HCT116 (cell line): ENCODE results near the gene ZBTB42. TPM values are rescaled to one million over a fixed set of nuclear protein-coding genes. Genes with fewer than 3 reads are reported as not detected.

Source experiments
- ATAC-seq: fragments of 200-7000 bp; cut with Tn5 transposase; 2 replicates; pipeline ENCODE4 v1.9.1; 2020; ENCODE audit warnings: mild to moderate bottlenecking, moderate library complexity
- BruUV-seq: library from RNA; stranded (reverse); fragments of 400-500 nt; replicated peaks from 2 replicates; lab custom pipeline; 2021; lab: Mats Ljungman, UMichigan
- CTCF ChIA-PET: fragments of 300-600 bp; sonication (Branson Sonifier 250); formaldehyde crosslinking; loops from one replicate; lab custom pipeline; 2021; ENCODE audit warnings: antibody characterized with exemption; lab: Charles Lee
- POLR2A ChIA-PET: fragments of 300-600, 350-600 bp; sonication (Branson Sonifier 250); formaldehyde crosslinking; loops from one replicate; lab custom pipeline; 2021; ENCODE audit warnings: antibody characterized with exemption; lab: Charles Lee
- RAD21 ChIA-PET, 2 experiments: fragments of 300-600 bp; sonication (Branson Sonifier 250); formaldehyde crosslinking; loops; one replicate each; lab custom pipeline; 2023; ENCODE audit warnings: low total read pairs in 2 of 2; ENCODE audit not compliant: uncharacterized antibody in 2 of 2, unreplicated experiment in 2 of 2, low non-redundant PET in 1 of 2; lab: Charles Lee
- DNase-seq: peaks from one replicate; pipeline ENCODE4 v3.0.0-alpha.2; 2010; ENCODE audit warnings: low read depth, low spot score
- H2AFZ ChIP-seq: fragments of 200-600 bp; shearing (Covaris generic), sonication (generic); 2 replicates; pipeline ENCODE4 v1.6.1; 2017; ENCODE audit warnings: low read depth, mixed run types, mixed read lengths, antibody characterized with exemption, low read length; ENCODE audit not compliant: poor library complexity, severe bottlenecking
- H3K27ac ChIP-seq: 2 replicates; pipeline ENCODE4 v1.5.1; 2012; ENCODE audit warnings: low read depth, low read length
- H3K27me3 ChIP-seq: fragments of 200-600 bp; sonication (generic); 2 replicates; pipeline ENCODE4 v1.6.1; 2016; ENCODE audit warnings: mixed run types, low read length, mixed read lengths; ENCODE audit not compliant: insufficient read depth
- H3K36me3 ChIP-seq, 2 experiments: fragments of 200-500 bp in 1 of 2; fragments of 200-600 bp in 1 of 2; sonication (Bioruptor generic) in 1 of 2; sonication (generic) in 1 of 2; 2 replicates each; pipeline versions ENCODE4 v1.5.1 to v1.6.1; 2014 to 2016; ENCODE audit warnings: low read length in 2 of 2, inconsistent platforms in 1 of 2, mixed read lengths in 1 of 2, mixed run types in 1 of 2; ENCODE audit not compliant: insufficient read depth in 2 of 2, control insufficient read depth in 1 of 2
- H3K4me1 ChIP-seq, 2 experiments: fragments of 200-600 bp in 1 of 2; sonication (generic) in 1 of 2; 2 replicates each; pipeline versions ENCODE4 v1.5.1 to v1.6.1; 2012 to 2017; ENCODE audit warnings: low read length in 2 of 2, inconsistent platforms in 1 of 2, mild to moderate bottlenecking in 1 of 2, mixed read lengths in 1 of 2, mixed run types in 1 of 2, moderate library complexity in 1 of 2; ENCODE audit not compliant: insufficient read depth in 2 of 2, control insufficient read depth in 1 of 2
- H3K4me2 ChIP-seq: fragments of 200-600 bp; sonication (generic); 2 replicates; pipeline ENCODE4 v1.6.1; 2017; ENCODE audit warnings: mixed run types, low read length, mixed read lengths
- H3K4me3 ChIP-seq, 2 experiments: fragments of 200-600 bp in 1 of 2; sonication (generic) in 1 of 2; replicated peaks in 1 of 2; 2 replicates each; pipeline ENCODE4 v1.5.1; 2011 to 2016; ENCODE audit warnings: low read length in 2 of 2, control low read depth in 1 of 2, low read depth in 1 of 2, mild to moderate bottlenecking in 1 of 2, mixed read lengths in 1 of 2, mixed run types in 1 of 2
- H3K79me2 ChIP-seq: fragments of 200-600 bp; sonication (generic); 2 replicates; pipeline ENCODE4 v1.6.1; 2017; ENCODE audit warnings: mild to moderate bottlenecking, mixed run types, low read length, moderate library complexity, mixed read lengths; ENCODE audit not compliant: insufficient read depth
- H3K9ac ChIP-seq: fragments of 200-600 bp; sonication (generic); 2 replicates; pipeline ENCODE4 v1.6.1; 2016; ENCODE audit warnings: low read length, mixed read lengths
- H3K9me2 ChIP-seq: fragments of 200-600 bp; sonication (generic), shearing (Covaris generic); 2 replicates; pipeline ENCODE4 v1.6.1; 2017; ENCODE audit warnings: mixed run types, mild to moderate bottlenecking, moderate library complexity; ENCODE audit not compliant: insufficient read depth
- H3K9me3 ChIP-seq, 2 experiments: fragments of 200-500 bp in 1 of 2; fragments of 200-600 bp in 1 of 2; sonication (Bioruptor generic) in 1 of 2; sonication (generic) in 1 of 2; 2 replicates each; pipeline ENCODE4 v1.6.1; 2014 to 2017; ENCODE audit warnings: low read length in 2 of 2, mixed read lengths in 2 of 2, inconsistent platforms in 1 of 2, low read depth in 1 of 2, mild to moderate bottlenecking in 1 of 2, mixed run types in 1 of 2, moderate library complexity in 1 of 2; ENCODE audit not compliant: control insufficient read depth in 1 of 2, insufficient read depth in 1 of 2
- H4K20me1 ChIP-seq: fragments of 200-600 bp; sonication (generic), shearing (Covaris generic); 2 replicates; pipeline ENCODE4 v1.6.1; 2017; ENCODE audit warnings: mixed run types, mild to moderate bottlenecking, moderate library complexity; ENCODE audit not compliant: insufficient read depth
- CEBPB ChIP-seq: IDR thresholded peaks from 2 replicates; pipeline ENCODE4 v1.6.1; 2012; ENCODE audit warnings: low read depth
- CTCF ChIP-seq, 3 experiments: fragments of 200-600 bp in 1 of 3; sonication (generic) in 1 of 3; IDR thresholded peaks in 2 of 3; conservative IDR thresholded peaks in 1 of 3; 2 replicates each; pipeline ENCODE4 v1.5.1; 2012 to 2017; ENCODE audit warnings: low read depth in 2 of 3, low read length in 2 of 3, antibody characterized with exemption in 1 of 3, borderline replicate concordance in 1 of 3, control low read depth in 1 of 3, mild to moderate bottlenecking in 1 of 3, mixed read lengths in 1 of 3, mixed run types in 1 of 3, moderate library complexity in 1 of 3; ENCODE audit not compliant: insufficient read depth in 1 of 3
- ELF1 ChIP-seq: IDR thresholded peaks from 2 replicates; pipeline ENCODE4 v1.6.1; 2012; ENCODE audit warnings: low read depth, borderline replicate concordance
- EZH2phosphoT487 ChIP-seq: fragments of 200-600 bp; IDR thresholded peaks from 2 replicates; pipeline ENCODE4 v1.6.1; 2018; ENCODE audit warnings: antibody characterized with exemption, borderline replicate concordance
- POLR2A ChIP-seq: IDR thresholded peaks from 2 replicates; pipeline ENCODE4 v1.7.0; 2011; ENCODE audit warnings: borderline replicate concordance; ENCODE audit not compliant: insufficient read depth, insufficient read length; ENCODE audit errors: extremely low read depth
- POLR2AphosphoS5 ChIP-seq: IDR thresholded peaks from 2 replicates; pipeline ENCODE4 v1.6.1; 2011; ENCODE audit warnings: mild to moderate bottlenecking, low read depth, low read length, moderate library complexity
- REST ChIP-seq: IDR thresholded peaks from 2 replicates; pipeline ENCODE4 v1.6.1; 2012; ENCODE audit warnings: low read depth
- SIN3A ChIP-seq: IDR thresholded peaks from 2 replicates; pipeline ENCODE4 v1.6.1; 2012; ENCODE audit warnings: low read depth
- SRF ChIP-seq: IDR thresholded peaks from 2 replicates; pipeline ENCODE4 v1.6.1; 2012; ENCODE audit warnings: low read depth
- ZNF274 ChIP-seq: fragments of 200-500 bp; sonication (Bioruptor generic); IDR thresholded peaks from 2 replicates; pipeline ENCODE4 v1.6.1; 2014; ENCODE audit warnings: mild to moderate bottlenecking, low read depth, low read length, inconsistent platforms
- intact Hi-C: fragments of 100-400 bp; cut with micrococcal nuclease; formaldehyde crosslinking; loops from 2 replicates; pipeline ENCODE4 v1.10.0; 2022
- total RNA-seq: library from RNA; stranded (reverse); gene quantifications from one replicate; pipeline ENCODE4 v1.2.1, GENCODE V29; 2021; ENCODE audit not compliant: unreplicated experiment
- TF ChIP-seq, protein P1 (sequence below): IDR thresholded peaks from 2 replicates; pipeline ENCODE4 v1.6.1; 2012

Gene ZBTB42
- total RNA-seq, 1 experiment from 2014 or later: 4.4 TPM

DNA sequence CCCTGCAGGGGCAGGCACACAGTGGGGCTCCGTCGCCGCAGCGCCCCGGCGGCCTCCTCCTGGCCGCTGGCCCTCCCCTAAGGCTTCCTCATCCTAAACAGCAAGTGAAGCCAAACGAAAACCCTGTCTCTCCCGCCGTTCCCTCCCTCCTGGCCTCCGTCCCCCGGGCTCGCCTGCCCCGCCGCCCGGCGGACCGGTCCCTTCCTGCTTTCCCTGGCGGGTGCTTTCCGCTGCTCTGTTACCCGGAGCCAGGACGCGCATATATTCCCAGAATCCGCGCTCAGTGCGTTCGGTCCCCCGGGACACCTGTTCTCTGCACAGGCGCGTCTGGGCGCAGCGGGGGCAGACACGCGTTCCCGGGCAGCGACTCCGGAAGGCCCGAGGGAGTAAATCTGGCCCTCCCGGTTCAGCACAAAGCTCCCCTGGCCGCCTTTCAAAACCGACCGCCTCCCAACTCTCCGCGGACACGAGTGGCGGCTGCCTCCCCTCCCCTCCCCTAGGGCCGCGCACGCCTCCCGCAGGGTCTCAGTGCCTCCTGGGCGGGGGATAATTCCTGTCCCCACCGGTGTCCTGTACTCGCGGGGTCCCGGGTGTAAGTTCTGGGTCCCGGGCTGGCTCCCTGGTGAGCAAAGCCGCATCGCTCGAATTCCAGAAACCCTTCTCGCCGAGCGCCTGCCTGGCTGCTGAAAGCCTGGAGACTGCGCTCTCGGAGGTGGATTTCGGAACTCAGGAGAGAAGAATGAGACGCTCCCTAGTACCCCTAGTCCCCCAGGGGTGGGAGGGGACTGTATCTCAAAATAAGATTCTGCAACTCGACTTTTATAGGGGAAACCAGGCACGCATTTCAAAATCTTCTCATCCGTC lies 42.8 kb downstream of the ZBTB42 start:
- intact Hi-C loops: no loop called here
- BruUV-seq: no TSS peak
- Histone ChIP-seq H3K4me2 (no peak overlapping the region), H4K20me1 (no peaks in the 10 kb centered on the region), H3K27ac (no peak overlapping the region), H3K9me3 (no peaks in the 10 kb centered on the region), H2AFZ (no peak overlapping the region), H3K9me2 (no peaks in the 10 kb centered on the region), H3K4me3 (no peak overlapping the region), H3K79me2 (no peaks in the 10 kb centered on the region), H3K9ac (no peak overlapping the region), H3K36me3 (no peaks in the 10 kb centered on the region), H3K4me1 (no peaks in the 10 kb centered on the region), H3K27me3 (no peaks in the 10 kb centered on the region; the same call in 1 of the 2 replicates)
- DNase-seq (no peak), ATAC-seq (no peak)
- CTCF ChIA-PET: no interaction called here
- TF ChIP-seq SIN3A: no peak
- TF ChIP-seq, protein P1, sequence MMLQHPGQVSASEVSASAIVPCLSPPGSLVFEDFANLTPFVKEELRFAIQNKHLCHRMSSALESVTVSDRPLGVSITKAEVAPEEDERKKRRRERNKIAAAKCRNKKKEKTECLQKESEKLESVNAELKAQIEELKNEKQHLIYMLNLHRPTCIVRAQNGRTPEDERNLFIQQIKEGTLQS: no peak
- TF ChIP-seq ZNF274: no peak
- no peak for TF ChIP-seq SRF
- RAD21 ChIA-PET: no interaction called here
- POLR2A ChIA-PET: no interaction called here

DNA sequence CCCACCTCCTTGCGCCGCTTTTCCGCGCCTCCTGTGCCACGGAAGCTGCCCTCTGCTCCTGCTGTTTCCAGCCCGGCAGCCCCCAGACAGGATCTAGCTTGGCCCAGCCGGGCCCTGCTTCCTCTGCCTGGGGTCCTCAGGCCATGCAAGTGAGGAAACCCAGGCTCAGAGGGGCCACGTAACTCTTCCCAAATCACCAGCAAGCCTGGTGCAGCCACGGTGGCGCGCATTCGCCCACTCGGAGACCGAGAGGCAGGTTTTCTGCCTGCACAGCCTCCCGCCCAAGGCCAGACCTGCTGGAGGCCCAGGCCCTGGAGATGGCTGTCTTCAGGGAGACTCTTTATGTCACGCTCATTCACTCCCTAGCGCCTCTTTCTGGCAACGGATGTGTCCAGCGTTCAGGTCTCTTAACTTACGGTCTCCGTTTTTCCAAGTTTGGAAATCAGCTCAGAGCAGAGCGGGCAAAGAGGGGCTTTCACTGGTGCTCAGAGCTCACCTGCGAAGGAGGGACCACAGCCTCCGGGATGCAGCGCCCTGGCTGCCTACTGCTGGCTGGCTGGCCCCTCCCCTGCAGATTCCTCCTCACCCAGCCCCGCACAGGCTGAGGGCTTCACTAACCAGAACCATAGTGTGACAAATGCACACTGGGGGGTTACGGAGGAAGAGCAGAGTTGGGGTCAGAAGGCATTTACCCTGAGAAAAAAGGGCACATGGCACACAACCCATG lies 43.6 kb downstream of the ZBTB42 start:
- Histone ChIP-seq H3K4me1 (no peaks in the 10 kb centered on the region), H3K79me2 (no peaks in the 10 kb centered on the region), H3K4me2 (no peak overlapping the region), H3K4me3 (no peak overlapping the region), H3K9me3 (no peaks in the 10 kb centered on the region), H4K20me1 (no peaks in the 10 kb centered on the region), H2AFZ (no peak overlapping the region), H3K27ac (no peak overlapping the region)
- ChIA-PET RAD21 (no interaction called here), CTCF (no interaction called here), POLR2A (no interaction called here)
- BruUV-seq: no TSS peak
- intact Hi-C loops: no loop called here
- 0 out of 6 replicates have a peak, but pooled peaks of 1 of the 3 experiments have one; percentile 8 for TF ChIP-seq CTCF (IDR thresholded peaks at IDR 0.05 in 2 of 3, conservative IDR thresholded peaks at IDR 0.05 in 1 of 3; ENCODE audit: borderline replicate concordance in 1 of 3, insufficient read depth in 1 of 3, low read depth in 2 of 3, low read length in 2 of 3)
- TF ChIP-seq POLR2A: no peak
- no peak for TF ChIP-seq REST
- TF ChIP-seq EZH2phosphoT487: no peak
- no peak for TF ChIP-seq POLR2AphosphoS5
- TF ChIP-seq ELF1: no peak
- TF ChIP-seq CEBPB: no peak
- TF ChIP-seq, all 23 proteins: peak for 1
- Histone ChIP-seq H3K9ac (no peak overlapping the region), H3K36me3 (no peaks in the 10 kb centered on the region), H3K9me2 (no peaks in the 10 kb centered on the region), H3K27me3 (no peaks in the 10 kb centered on the region; the same call in 1 of the 2 replicates)
- DNase-seq (no peak), ATAC-seq (no peak)
